ENCODE results near the gene TMEM88. TPM values are rescaled to one million over a fixed set of nuclear protein-coding genes. Genes with fewer than 3 reads are reported as not detected.

TMEM88 gene
- total RNA-seq, 2 experiments from 2014 or later, result 29.3 to 29.6 TPM

- Mint-ChIP-seq H3K27me3 (no peaks in the 10 kb centered on the region), H3K4me1 (ENCODE audit: low read depth) (no peaks in the 10 kb centered on the region), H3K9me3 (no peaks in the 10 kb centered on the region), H3K27ac (no peak overlapping the region), H3K36me3 (ENCODE audit: low read depth) (no peaks in the 10 kb centered on the region), H3K4me3 (no peak overlapping the region)
- intact Hi-C loops (cut with DNase I, micrococcal nuclease), result loop anchor here in 1 of 2 experiments (10.0 kb wide), 1 partner anchor 73 kb away; no protein-coding TSS in a partner anchor
- Histone ChIP-seq H3K27ac (ENCODE audit: low read depth in 1 of 2, low read length in 2 of 2) (no peak overlapping the region), H3K27me3 (ENCODE audit: control insufficient read depth in 1 of 2, insufficient read depth in 2 of 2, low read length in 2 of 2) (no peaks in the 10 kb centered on the region), H3K36me3 (ENCODE audit: insufficient read depth, low read length) (no peaks in the 10 kb centered on the region), H3K4me3 (ENCODE audit: low read length) (no peak overlapping the region), H3K9me3 (ENCODE audit: control insufficient read depth in 1 of 2, insufficient read depth in 1 of 2, low read length in 2 of 2) (no peaks in the 10 kb centered on the region), H3K4me1 (ENCODE audit: insufficient read depth, low read length) (no peaks in the 10 kb centered on the region)
- TF ChIP-seq, protein P1, sequence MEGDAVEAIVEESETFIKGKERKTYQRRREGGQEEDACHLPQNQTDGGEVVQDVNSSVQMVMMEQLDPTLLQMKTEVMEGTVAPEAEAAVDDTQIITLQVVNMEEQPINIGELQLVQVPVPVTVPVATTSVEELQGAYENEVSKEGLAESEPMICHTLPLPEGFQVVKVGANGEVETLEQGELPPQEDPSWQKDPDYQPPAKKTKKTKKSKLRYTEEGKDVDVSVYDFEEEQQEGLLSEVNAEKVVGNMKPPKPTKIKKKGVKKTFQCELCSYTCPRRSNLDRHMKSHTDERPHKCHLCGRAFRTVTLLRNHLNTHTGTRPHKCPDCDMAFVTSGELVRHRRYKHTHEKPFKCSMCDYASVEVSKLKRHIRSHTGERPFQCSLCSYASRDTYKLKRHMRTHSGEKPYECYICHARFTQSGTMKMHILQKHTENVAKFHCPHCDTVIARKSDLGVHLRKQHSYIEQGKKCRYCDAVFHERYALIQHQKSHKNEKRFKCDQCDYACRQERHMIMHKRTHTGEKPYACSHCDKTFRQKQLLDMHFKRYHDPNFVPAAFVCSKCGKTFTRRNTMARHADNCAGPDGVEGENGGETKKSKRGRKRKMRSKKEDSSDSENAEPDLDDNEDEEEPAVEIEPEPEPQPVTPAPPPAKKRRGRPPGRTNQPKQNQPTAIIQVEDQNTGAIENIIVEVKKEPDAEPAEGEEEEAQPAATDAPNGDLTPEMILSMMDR (IDR thresholded peaks at IDR 0.05), result no peak
- DNase-seq (no peak), ATAC-seq (ENCODE audit: poor library complexity) (no peak)
- POLR2A ChIA-PET, result no interaction called here
- CTCF ChIA-PET, result interaction anchor here (0.7 kb wide), 1 partner anchor 44 kb away, joined by 3 read pairs; no protein-coding TSS in a partner anchor
These were observed 36.8 kb upstream of the TMEM88 start for GRCh38 chr17:7818026-7818425.

DNA sequence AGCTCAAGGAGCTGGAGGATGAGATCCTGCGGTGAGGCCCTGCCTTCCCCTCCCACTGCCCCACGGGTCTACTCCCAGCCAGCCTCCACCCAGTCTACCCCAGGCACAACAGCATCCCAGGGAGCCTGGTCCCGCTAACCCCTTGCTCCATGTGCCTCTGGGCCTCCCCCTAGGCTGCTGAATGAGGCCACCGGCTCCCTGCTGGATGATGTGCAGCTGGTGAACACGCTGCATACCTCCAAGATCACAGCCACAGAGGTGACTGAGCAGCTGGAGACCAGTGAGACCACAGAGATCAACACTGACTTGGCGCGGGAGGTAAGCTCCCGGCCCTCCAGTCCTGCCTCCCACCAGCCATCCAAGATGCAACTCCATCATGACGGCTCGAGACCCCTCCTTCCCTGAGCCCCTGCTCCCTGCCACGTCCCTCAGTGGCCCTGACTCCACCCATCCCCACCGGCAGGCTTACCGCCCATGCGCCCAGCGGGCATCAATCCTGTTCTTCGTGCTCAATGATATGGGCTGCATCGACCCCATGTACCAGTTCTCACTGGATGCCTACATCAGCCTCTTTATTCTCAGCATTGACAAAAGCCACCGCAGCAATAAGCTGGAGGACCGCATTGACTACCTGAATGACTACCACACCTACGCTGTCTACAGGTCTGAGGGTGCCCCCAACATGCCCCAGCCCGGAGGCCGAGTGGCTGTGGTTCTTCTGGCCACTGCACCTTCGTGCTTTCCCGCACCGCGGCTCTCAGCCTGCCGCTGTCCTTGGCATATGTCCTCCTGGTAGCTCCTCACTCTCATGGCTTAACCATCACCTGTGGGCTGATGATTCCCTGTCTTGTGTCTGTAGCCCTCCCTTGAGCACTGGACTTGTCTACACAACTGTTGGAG lies 35.9 kb upstream of the TMEM88 start:
- intact Hi-C loops (cut with DNase I, micrococcal nuclease), result loop anchor here in 1 of 2 experiments (10.0 kb wide), 1 partner anchor 74 kb away; no protein-coding TSS in a partner anchor
- no peak overlapping the region for H3K27ac Mint-ChIP-seq
- H3K27me3 Mint-ChIP-seq, result no peaks in the 10 kb centered on the region
- POLR2A ChIA-PET, result no interaction called here
- no peaks in the 10 kb centered on the region for H3K4me1 Mint-ChIP-seq (ENCODE audit: low read depth)
- no peaks in the 10 kb centered on the region for H3K4me1 ChIP-seq (ENCODE audit: insufficient read depth, low read length)
- no peak overlapping the region for H3K4me3 Mint-ChIP-seq
- H3K4me3 ChIP-seq (ENCODE audit: low read length), result no peak overlapping the region
- TF ChIP-seq, protein P1 (IDR thresholded peaks at IDR 0.05), result no peak
- no peak for DNase-seq
- no peak for ATAC-seq (ENCODE audit: poor library complexity)
- H3K27me3 ChIP-seq (ENCODE audit: control insufficient read depth in 1 of 2, insufficient read depth in 2 of 2, low read length in 2 of 2), result no peaks in the 10 kb centered on the region
- no peak overlapping the region for H3K27ac ChIP-seq (ENCODE audit: low read depth in 1 of 2, low read length in 2 of 2)
- CTCF ChIA-PET, result interaction anchor here (1.6 kb wide), 1 partner anchor 171 kb away, joined by 7 read pairs; no protein-coding TSS in a partner anchor
- H3K9me3 ChIP-seq (ENCODE audit: control insufficient read depth in 1 of 2, insufficient read depth in 1 of 2, low read length in 2 of 2), result no peaks in the 10 kb centered on the region
- no peaks in the 10 kb centered on the region for H3K36me3 Mint-ChIP-seq (ENCODE audit: low read depth)
- H3K9me3 Mint-ChIP-seq, result no peaks in the 10 kb centered on the region
- no peaks in the 10 kb centered on the region for H3K36me3 ChIP-seq (ENCODE audit: insufficient read depth, low read length)

DNA sequence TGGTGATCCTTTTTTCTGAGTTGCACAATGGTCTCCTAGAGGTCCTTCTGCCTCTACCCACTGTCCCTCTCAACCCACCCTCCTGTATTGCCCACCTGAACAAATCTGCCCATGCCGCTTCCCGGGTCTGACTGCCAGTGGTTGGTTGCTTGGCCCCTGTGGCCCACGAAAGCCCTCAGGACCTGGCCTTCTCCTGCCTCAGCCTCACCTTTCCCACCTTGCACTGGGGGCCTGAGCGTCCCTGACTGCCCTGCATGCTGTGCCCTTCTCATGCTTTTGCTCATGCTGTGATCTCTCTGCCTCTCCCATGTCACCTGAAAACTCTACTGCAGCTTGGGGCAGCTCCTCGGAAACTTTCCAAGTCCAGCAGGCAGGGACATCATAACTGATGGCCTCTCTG lies 34.6 kb upstream of the TMEM88 start:
- H3K27me3 Mint-ChIP-seq, result no peaks in the 10 kb centered on the region
- TF ChIP-seq, protein P1 (IDR thresholded peaks at IDR 0.05), result no peak
- H3K27ac ChIP-seq (ENCODE audit: low read depth in 1 of 2, low read length in 2 of 2), result no peak overlapping the region
- ATAC-seq (ENCODE audit: poor library complexity) (no peak), DNase-seq (no peak)
- intact Hi-C loops (cut with DNase I, micrococcal nuclease), result loop anchor here (5.0 to 10.0 kb wide), 3 partner anchors 72 to 95 kb away; partner anchors contain the start of gene RNF227 (in 1 of the 2)
- H3K27ac Mint-ChIP-seq, result no peak overlapping the region
- POLR2A ChIA-PET, result no interaction called here
- H3K36me3 Mint-ChIP-seq (ENCODE audit: low read depth), result no peaks in the 10 kb centered on the region
- no peak overlapping the region for H3K4me3 Mint-ChIP-seq
- H3K4me1 Mint-ChIP-seq (ENCODE audit: low read depth), result no peaks in the 10 kb centered on the region
- H3K27me3 ChIP-seq (ENCODE audit: control insufficient read depth in 1 of 2, insufficient read depth in 2 of 2, low read length in 2 of 2), result no peaks in the 10 kb centered on the region
- H3K4me1 ChIP-seq (ENCODE audit: insufficient read depth, low read length), result no peaks in the 10 kb centered on the region
- H3K36me3 ChIP-seq (ENCODE audit: insufficient read depth, low read length), result no peaks in the 10 kb centered on the region
- H3K9me3 ChIP-seq (ENCODE audit: control insufficient read depth in 1 of 2, insufficient read depth in 1 of 2, low read length in 2 of 2), result no peaks in the 10 kb centered on the region
- H3K9me3 Mint-ChIP-seq, result no peaks in the 10 kb centered on the region
- H3K4me3 ChIP-seq (ENCODE audit: low read length), result no peak overlapping the region
- CTCF ChIA-PET, result interaction anchor here (1.6 kb wide), 1 partner anchor 170 kb away, joined by 7 read pairs; no protein-coding TSS in a partner anchor
